ENCODE results near the gene TPST2. TPM values are rescaled to one million over a fixed set of nuclear protein-coding genes. Genes with fewer than 3 reads are reported as not detected.

The TPST2 gene
- total RNA-seq, 1 experiment from 2014 or later = 50.1 TPM

DNA sequence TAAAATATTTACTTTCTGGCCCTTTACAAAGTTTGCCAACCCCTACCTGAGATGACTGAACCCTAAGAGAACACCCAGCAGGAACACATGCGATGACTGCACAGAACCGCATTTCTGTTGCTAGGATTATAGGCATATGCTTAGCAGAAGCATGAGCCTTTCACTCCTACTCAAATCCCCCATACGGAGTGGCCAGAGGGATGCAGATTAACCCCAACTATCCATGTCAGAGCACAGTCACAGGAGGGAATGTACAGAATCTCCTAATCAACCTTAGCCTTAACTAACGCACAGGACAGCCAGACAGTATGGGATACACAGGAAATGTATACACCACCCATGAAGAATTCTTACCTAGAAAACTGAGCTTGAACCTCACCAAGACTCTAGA lies 112.6 kb downstream of the TPST2 start:
- Histone ChIP-seq H3K9ac (ENCODE audit: extremely low read depth, insufficient read length, low read length) (no peak overlapping the region), H3K14ac (ENCODE audit: insufficient read depth, low read length) (no peak overlapping the region), H4K8ac (replicated peaks; ENCODE audit: insufficient read length, low read depth, low read length) (no peak overlapping the region), H3K9me3 (ENCODE audit: control insufficient read depth, low read depth, low read length) (no peaks in the 10 kb centered on the region), H2BK15ac (ENCODE audit: low read depth, low read length) (no peak overlapping the region), H3K18ac (ENCODE audit: insufficient read length, low read depth, low read length) (no peak overlapping the region), H3K27ac (ENCODE audit: insufficient read length, low read depth, low read length) (no peak overlapping the region), H2BK5ac (ENCODE audit: insufficient read length, low read length) (no peak overlapping the region), H3K27me3 (ENCODE audit: insufficient read depth, low read length) (no peaks in the 10 kb centered on the region), H4K20me1 (ENCODE audit: control insufficient read depth, insufficient read depth, insufficient read length) (no peaks in the 10 kb centered on the region), H2BK20ac (ENCODE audit: low read depth, low read length, poor library complexity, severe bottlenecking) (no peak overlapping the region), H3K4ac (ENCODE audit: low read depth, low read length) (no peak overlapping the region), H3K56ac (ENCODE audit: insufficient read length, low read depth, low read length) (no peak overlapping the region), H3K23ac (ENCODE audit: insufficient read length, low read depth, low read length) (no peak overlapping the region), H3K79me2 (ENCODE audit: insufficient read depth, low read length) (peaks cover 2% of the 10 kb centered on the region; the same call in 1 of the 2 replicates), H3K4me2 (ENCODE audit: insufficient read depth, insufficient read length, low read length) (no peak overlapping the region), H3K4me1 (ENCODE audit: insufficient read depth, low read length) (no peaks in the 10 kb centered on the region; the same call in 1 of the 2 replicates), H4K5ac (ENCODE audit: insufficient read length, low read depth, low read length) (no peak overlapping the region), H2BK120ac (ENCODE audit: low read depth, low read length, poor library complexity, severe bottlenecking) (no peak overlapping the region), H2BK12ac (ENCODE audit: insufficient read length, low read depth, low read length) (no peak overlapping the region), H3T11ph (ENCODE audit: low read length) (no peak overlapping the region), H3K23me2 (ENCODE audit: insufficient read length, low read depth, low read length, poor library complexity, severe bottlenecking) (no peaks in the 10 kb centered on the region), H3K79me1 (ENCODE audit: insufficient read depth, low read depth, low read length, poor library complexity, severe bottlenecking) (peaks cover 6% of the 10 kb centered on the region), H2AK5ac (ENCODE audit: insufficient read length, low read length) (no peak overlapping the region), H4K91ac (ENCODE audit: insufficient read length, low read depth, low read length) (no peak overlapping the region), H2AFZ (ENCODE audit: low read length) (no peak overlapping the region)
- peaks cover 17 to 69% (median 55%) of the 10 kb centered on the region in 3 experiments; a peak in 6 of 7 replicates for H3K36me3 Mint-ChIP-seq (ENCODE audit: insufficient read depth in 1 of 3, low read depth in 3 of 3)
- DNase-seq = no peak
- peaks cover 24 to 26% of the 10 kb centered on the region in 2 experiments for H3K4me1 Mint-ChIP-seq
- WGBS (ENCODE audit: extremely low coverage, insufficient read length, low lambda C conversion rate) = no CpG with 5 or more reads among the region's 4 CpGs
- TF ChIP-seq, protein P1, sequence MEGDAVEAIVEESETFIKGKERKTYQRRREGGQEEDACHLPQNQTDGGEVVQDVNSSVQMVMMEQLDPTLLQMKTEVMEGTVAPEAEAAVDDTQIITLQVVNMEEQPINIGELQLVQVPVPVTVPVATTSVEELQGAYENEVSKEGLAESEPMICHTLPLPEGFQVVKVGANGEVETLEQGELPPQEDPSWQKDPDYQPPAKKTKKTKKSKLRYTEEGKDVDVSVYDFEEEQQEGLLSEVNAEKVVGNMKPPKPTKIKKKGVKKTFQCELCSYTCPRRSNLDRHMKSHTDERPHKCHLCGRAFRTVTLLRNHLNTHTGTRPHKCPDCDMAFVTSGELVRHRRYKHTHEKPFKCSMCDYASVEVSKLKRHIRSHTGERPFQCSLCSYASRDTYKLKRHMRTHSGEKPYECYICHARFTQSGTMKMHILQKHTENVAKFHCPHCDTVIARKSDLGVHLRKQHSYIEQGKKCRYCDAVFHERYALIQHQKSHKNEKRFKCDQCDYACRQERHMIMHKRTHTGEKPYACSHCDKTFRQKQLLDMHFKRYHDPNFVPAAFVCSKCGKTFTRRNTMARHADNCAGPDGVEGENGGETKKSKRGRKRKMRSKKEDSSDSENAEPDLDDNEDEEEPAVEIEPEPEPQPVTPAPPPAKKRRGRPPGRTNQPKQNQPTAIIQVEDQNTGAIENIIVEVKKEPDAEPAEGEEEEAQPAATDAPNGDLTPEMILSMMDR (conservative IDR thresholded peaks at IDR 0.05) = no peak
- no peaks in the 10 kb centered on the region for H3K9me3 Mint-ChIP-seq
- H3K27ac Mint-ChIP-seq = no peak overlapping the region
- no peak overlapping the region for H3K4me3 Mint-ChIP-seq
- no peaks in the 10 kb centered on the region for H3K27me3 Mint-ChIP-seq (ENCODE audit: low read depth)

Data from H9 (cell line).